GM23338 (cell line): ENCODE measurements around the gene AP2A2.

Experiments
- POLR2AphosphoS5 ChIP-seq: IDR thresholded peaks from 2 replicates; pipeline ENCODE4 v1.6.1; 2016; ENCODE audit warnings: antibody characterized with exemption, low read depth
- TF ChIP-seq, protein P1 (sequence below), 2 experiments: fragments of 200-600 bp in 1 of 2; sonication (generic) in 1 of 2; conservative IDR thresholded peaks; 2 replicates each; pipeline versions ENCODE4 v1.5.1 to v1.6.1; 2016 to 2017; ENCODE audit warnings: antibody characterized with exemption in 2 of 2, low read depth in 2 of 2, mild to moderate bottlenecking in 2 of 2, moderate library complexity in 1 of 2
- TF ChIP-seq, protein P2 (sequence below): IDR thresholded peaks from one replicate; pipeline ENCODE4 v1.6.1; 2018; ENCODE audit warnings: antibody characterized with exemption; ENCODE audit not compliant: unreplicated experiment

GRCh38 chr11:969651-970205 lies 44.1 kb downstream of the AP2A2 start:
- TF ChIP-seq, protein P1, sequence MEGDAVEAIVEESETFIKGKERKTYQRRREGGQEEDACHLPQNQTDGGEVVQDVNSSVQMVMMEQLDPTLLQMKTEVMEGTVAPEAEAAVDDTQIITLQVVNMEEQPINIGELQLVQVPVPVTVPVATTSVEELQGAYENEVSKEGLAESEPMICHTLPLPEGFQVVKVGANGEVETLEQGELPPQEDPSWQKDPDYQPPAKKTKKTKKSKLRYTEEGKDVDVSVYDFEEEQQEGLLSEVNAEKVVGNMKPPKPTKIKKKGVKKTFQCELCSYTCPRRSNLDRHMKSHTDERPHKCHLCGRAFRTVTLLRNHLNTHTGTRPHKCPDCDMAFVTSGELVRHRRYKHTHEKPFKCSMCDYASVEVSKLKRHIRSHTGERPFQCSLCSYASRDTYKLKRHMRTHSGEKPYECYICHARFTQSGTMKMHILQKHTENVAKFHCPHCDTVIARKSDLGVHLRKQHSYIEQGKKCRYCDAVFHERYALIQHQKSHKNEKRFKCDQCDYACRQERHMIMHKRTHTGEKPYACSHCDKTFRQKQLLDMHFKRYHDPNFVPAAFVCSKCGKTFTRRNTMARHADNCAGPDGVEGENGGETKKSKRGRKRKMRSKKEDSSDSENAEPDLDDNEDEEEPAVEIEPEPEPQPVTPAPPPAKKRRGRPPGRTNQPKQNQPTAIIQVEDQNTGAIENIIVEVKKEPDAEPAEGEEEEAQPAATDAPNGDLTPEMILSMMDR (conservative IDR thresholded peaks at IDR 0.05; ENCODE audit: low read depth in 2 of 2) = no peak
- TF ChIP-seq, protein P2, sequence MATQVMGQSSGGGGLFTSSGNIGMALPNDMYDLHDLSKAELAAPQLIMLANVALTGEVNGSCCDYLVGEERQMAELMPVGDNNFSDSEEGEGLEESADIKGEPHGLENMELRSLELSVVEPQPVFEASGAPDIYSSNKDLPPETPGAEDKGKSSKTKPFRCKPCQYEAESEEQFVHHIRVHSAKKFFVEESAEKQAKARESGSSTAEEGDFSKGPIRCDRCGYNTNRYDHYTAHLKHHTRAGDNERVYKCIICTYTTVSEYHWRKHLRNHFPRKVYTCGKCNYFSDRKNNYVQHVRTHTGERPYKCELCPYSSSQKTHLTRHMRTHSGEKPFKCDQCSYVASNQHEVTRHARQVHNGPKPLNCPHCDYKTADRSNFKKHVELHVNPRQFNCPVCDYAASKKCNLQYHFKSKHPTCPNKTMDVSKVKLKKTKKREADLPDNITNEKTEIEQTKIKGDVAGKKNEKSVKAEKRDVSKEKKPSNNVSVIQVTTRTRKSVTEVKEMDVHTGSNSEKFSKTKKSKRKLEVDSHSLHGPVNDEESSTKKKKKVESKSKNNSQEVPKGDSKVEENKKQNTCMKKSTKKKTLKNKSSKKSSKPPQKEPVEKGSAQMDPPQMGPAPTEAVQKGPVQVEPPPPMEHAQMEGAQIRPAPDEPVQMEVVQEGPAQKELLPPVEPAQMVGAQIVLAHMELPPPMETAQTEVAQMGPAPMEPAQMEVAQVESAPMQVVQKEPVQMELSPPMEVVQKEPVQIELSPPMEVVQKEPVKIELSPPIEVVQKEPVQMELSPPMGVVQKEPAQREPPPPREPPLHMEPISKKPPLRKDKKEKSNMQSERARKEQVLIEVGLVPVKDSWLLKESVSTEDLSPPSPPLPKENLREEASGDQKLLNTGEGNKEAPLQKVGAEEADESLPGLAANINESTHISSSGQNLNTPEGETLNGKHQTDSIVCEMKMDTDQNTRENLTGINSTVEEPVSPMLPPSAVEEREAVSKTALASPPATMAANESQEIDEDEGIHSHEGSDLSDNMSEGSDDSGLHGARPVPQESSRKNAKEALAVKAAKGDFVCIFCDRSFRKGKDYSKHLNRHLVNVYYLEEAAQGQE = no peak
- TF ChIP-seq POLR2AphosphoS5 = no peak
